A549 (cell line): Measurements from ENCODE around the gene STPG2. TPM values are rescaled to one million over a fixed set of nuclear protein-coding genes. Genes with fewer than 3 reads are reported as not detected.

Experiments
- ATAC-seq, 2 experiments: fragments of 200-7000 bp in 1 of 2; fragments of >200 bp in 1 of 2; cut with Nextera tagmentation in 1 of 2; cut with Tn5 transposase in 1 of 2; 3 replicates each; pipeline versions ENCODE4 v1.8.0 to v1.9.1; 2018 to 2020; ENCODE audit warnings: mild to moderate bottlenecking in 1 of 2, moderate library complexity in 1 of 2
- CTCF ChIA-PET: fragments of 300-600 bp; sonication (Branson Sonifier 250); formaldehyde crosslinking; extraction: SDS; loops from one replicate; lab custom pipeline; 2021; ENCODE audit warnings: antibody characterized with exemption, inconsistent platforms; lab: Yijun Ruan, JAX
- POLR2A ChIA-PET: fragments of 350-600 bp; formaldehyde crosslinking; extraction: SDS; loops from one replicate; lab custom pipeline; 2021; ENCODE audit warnings: antibody characterized with exemption, inconsistent platforms; lab: Yijun Ruan, JAX
- DNase-seq, 2 experiments: peaks; one replicate each; pipeline versions ENCODE4 v3.0.0 to v3.0.0-alpha.2; 2011 to 2016; ENCODE audit warnings: low read depth in 1 of 2, low spot score in 1 of 2
- FAIRE-seq: peaks from 2 replicates; lab custom pipeline; 2011; peaks lifted over from hg19 to GRCh38; lab: Jason Lieb, UNC
- H3K27ac ChIP-seq, 2 experiments: fragments of >200 bp; sonication (Bioruptor Twin); formaldehyde crosslinking; 3 replicates each; pipeline ENCODE4 v1.5.1; 2016 to 2017
- H3K4me1 ChIP-seq: fragments of >200 bp; sonication (Bioruptor Twin); formaldehyde crosslinking; 3 replicates; pipeline ENCODE4 v1.6.1; 2016
- H3K4me2 ChIP-seq: fragments of >200 bp; sonication (Bioruptor Twin); formaldehyde crosslinking; 3 replicates; pipeline ENCODE4 v1.6.1; 2016
- H3K4me3 ChIP-seq: fragments of >200 bp; sonication (Bioruptor Twin); formaldehyde crosslinking; 3 replicates; pipeline ENCODE4 v1.5.1; 2016
- H3K9me3 ChIP-seq: fragments of >200 bp; sonication (Bioruptor Twin); formaldehyde crosslinking; 3 replicates; pipeline ENCODE4 v1.6.1; 2016
- ESRRA ChIP-seq: fragments of 150-350 bp; IDR thresholded peaks from 2 replicates; pipeline ENCODE4 v1.6.1; 2014; ENCODE audit warnings: mild to moderate bottlenecking, low read length, borderline replicate concordance
- FOSL2 ChIP-seq, 2 experiments: fragments of 450-650 bp in 1 of 2; fragments of >200 bp in 1 of 2; sonication (Bioruptor Twin) in 1 of 2; formaldehyde crosslinking; IDR thresholded peaks; 2 replicates each; pipeline versions ENCODE4 v1.5.0 to v1.6.1; 2016 to 2020; ENCODE audit warnings: mild to moderate bottlenecking in 1 of 2, moderate library complexity in 1 of 2
- GATA3 ChIP-seq: IDR thresholded peaks from 2 replicates; pipeline ENCODE4 v1.6.1; 2012; ENCODE audit warnings: borderline replicate concordance
- HDAC2 ChIP-seq: fragments of 200-600 bp; sonication (generic); IDR thresholded peaks from 2 replicates; pipeline ENCODE4 v1.6.1; 2016
- HEYL ChIP-seq: fragments of 250-450 bp; sonication (Bioruptor Pico); IDR thresholded peaks from 2 replicates; pipeline ENCODE4 v1.8.0; 2021; ENCODE audit warnings: mild to moderate bottlenecking, moderate library complexity
- HOXB13 ChIP-seq: fragments of 250-450 bp; sonication (Bioruptor Pico); IDR thresholded peaks from 2 replicates; pipeline ENCODE4 v1.5.0; 2020; ENCODE audit warnings: low read depth, mild to moderate bottlenecking, moderate library complexity
- KDM1A ChIP-seq: fragments of 200-600 bp; sonication (generic); IDR thresholded peaks from 2 replicates; pipeline ENCODE4 v1.6.1; 2016; ENCODE audit warnings: low read depth, mild to moderate bottlenecking
- KDM5A ChIP-seq: fragments of 200-600 bp; sonication (generic); IDR thresholded peaks from 2 replicates; pipeline ENCODE4 v1.6.1; 2016; ENCODE audit warnings: antibody characterized with exemption, mild to moderate bottlenecking
- MAFK ChIP-seq: fragments of 450-650 bp; IDR thresholded peaks from 2 replicates; pipeline ENCODE4 v1.6.1; 2014; ENCODE audit not compliant: partially characterized antibody
- NR3C1 ChIP-seq: fragments of >200 bp; sonication (Bioruptor Twin); formaldehyde crosslinking; IDR thresholded peaks from 3 replicates; pipeline ENCODE4 v1.6.1; 2017
- RARB ChIP-seq: fragments of 250-450 bp; sonication (Bioruptor Pico); IDR thresholded peaks from 2 replicates; pipeline ENCODE4 v1.8.0; 2021; ENCODE audit warnings: mild to moderate bottlenecking, moderate library complexity
- RCOR1 ChIP-seq: fragments of 150-350 bp; IDR thresholded peaks from 2 replicates; pipeline ENCODE4 v1.6.1; 2014; ENCODE audit warnings: antibody characterized with exemption, low read length, low read depth
- TP53 ChIP-seq: fragments of 250-450 bp; sonication (Bioruptor Pico); IDR thresholded peaks from 2 replicates; pipeline ENCODE4 v1.5.0; 2021; ENCODE audit warnings: mild to moderate bottlenecking, moderate library complexity
- ZFP36 ChIP-seq: fragments of 450-650 bp; IDR thresholded peaks from 2 replicates; pipeline ENCODE4 v1.6.1; 2014; ENCODE audit warnings: borderline replicate concordance; ENCODE audit not compliant: partially characterized antibody
- WGBS: methylation state at CpG from one replicate; pipeline ENCODE4 v1.1.6; 2017; ENCODE audit errors: missing lambda C conversion rate; 5-methylcytosine and 5-hydroxymethylcytosine counted together
- polyA plus RNA-seq, 4 experiments: library from polyadenylated mRNA; depleted of rRNA in 3 of 4; stranded (reverse); fragments of >200 nt; fragmentation: RNase III in 1 of 4; extraction: RNeasy Plus Mini Kit Qiagen cat#74134 plus additional on column Dnase treatment in 1 of 4; gene quantifications; 2 replicates in 3 of 4; 3 replicates in 1 of 4; pipeline ENCODE4 v1.2.3, GENCODE V29; 2011 to 2017
- TF ChIP-seq, protein P1 (sequence below): fragments of 150-350 bp; IDR thresholded peaks from 2 replicates; pipeline ENCODE4 v1.6.1; 2014; ENCODE audit warnings: low read depth, mild to moderate bottlenecking, low read length
- TF ChIP-seq, protein P2 (sequence below): fragments of 200-600 bp; sonication (generic); IDR thresholded peaks from 2 replicates; pipeline ENCODE4 v1.6.1; 2016; ENCODE audit warnings: antibody characterized with exemption, mild to moderate bottlenecking, moderate library complexity
- TF ChIP-seq, protein P3 (sequence below): IDR thresholded peaks from 2 replicates; pipeline ENCODE4 v1.6.1; 2012; ENCODE audit warnings: low read depth, borderline replicate concordance

The STPG2 gene
- polyA plus RNA-seq, 2 of the 4 experiments (the other 2 are of a cell fraction), result 0.05 TPM; not detected in 1

DNA sequence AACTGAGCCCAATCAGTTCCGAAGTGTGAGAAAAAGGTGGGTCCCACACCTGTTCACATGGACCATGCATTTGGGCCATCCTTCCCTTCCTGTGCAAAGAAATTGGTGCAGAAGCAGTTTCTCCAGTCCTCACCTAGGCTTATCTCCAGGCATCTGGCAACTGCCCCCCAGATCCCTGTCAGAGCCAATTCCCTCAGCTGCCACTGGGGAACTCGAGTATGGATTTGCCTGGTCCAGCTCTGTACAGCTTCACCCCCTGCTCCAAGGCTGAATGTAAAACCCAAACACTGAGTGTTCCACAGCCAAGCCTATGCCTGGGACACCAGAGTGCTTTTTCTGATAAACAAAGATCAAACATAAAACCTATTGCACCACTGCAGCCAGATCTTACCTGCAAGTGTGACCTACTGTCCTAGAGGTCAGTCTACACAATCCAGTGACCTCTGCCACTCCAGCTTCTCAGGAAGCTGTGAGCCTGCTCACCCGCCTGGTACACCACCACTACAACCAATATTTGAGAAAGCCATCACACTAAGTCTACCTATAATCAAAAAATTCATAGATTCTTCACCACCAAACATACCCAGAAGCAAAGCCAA lies 136.4 kb downstream of the STPG2 start:
- ATAC-seq, result no peak
- ChIA-PET POLR2A (no interaction called here), CTCF (no interaction called here)
- FAIRE-seq, result no peak
- H3K9me3 ChIP-seq, result no peaks in the 10 kb centered on the region
- no peak overlapping the region for H3K27ac ChIP-seq
- H3K4me3 ChIP-seq, result no peak overlapping the region
- no peak overlapping the region for H3K4me2 ChIP-seq
- H3K4me1 ChIP-seq, result no peaks in the 10 kb centered on the region
- 20% methylated on average over 2 of the region's 3 CpGs for WGBS
- TF ChIP-seq ZFP36, result no peak
- TF ChIP-seq RCOR1, result no peak
- no peak for TF ChIP-seq HDAC2
- no peak for TF ChIP-seq NR3C1
- TF ChIP-seq FOSL2 (IDR thresholded peaks at IDR 0.05), result no peak
- TF ChIP-seq FOSL2 (CRISPR knock-in tag; IDR thresholded peaks at IDR 0.05), result no peak
- no peak for TF ChIP-seq KDM1A
- no peak for TF ChIP-seq KDM5A
- TF ChIP-seq ESRRA, result no peak
- TF ChIP-seq, protein P1, sequence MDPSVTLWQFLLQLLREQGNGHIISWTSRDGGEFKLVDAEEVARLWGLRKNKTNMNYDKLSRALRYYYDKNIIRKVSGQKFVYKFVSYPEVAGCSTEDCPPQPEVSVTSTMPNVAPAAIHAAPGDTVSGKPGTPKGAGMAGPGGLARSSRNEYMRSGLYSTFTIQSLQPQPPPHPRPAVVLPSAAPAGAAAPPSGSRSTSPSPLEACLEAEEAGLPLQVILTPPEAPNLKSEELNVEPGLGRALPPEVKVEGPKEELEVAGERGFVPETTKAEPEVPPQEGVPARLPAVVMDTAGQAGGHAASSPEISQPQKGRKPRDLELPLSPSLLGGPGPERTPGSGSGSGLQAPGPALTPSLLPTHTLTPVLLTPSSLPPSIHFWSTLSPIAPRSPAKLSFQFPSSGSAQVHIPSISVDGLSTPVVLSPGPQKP, result no peak
- no peak for TF ChIP-seq GATA3
- DNase-seq, result no peak

DNA sequence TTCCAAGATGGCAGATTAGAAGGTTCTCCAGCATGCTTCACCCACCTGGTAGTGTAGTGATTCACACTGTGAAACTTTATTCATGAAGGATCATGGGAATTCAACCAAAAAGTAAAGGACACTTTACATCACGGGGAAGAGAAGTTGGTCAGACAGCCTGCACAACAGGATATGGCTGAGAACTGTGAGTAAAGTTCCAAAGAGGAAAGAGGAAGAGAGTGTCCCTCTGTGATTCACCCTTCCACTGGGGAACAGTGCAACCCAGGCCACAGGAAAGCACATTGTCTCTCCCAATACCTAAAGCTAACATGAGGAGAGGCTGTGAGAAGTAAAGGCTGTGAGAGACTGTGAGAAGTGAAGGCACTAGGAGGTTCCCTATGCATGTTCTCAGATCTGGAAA lies 137.2 kb downstream of the STPG2 start:
- ATAC-seq (no peak), DNase-seq (no peak), FAIRE-seq (no peak)
- Histone ChIP-seq H3K4me3 (no peak overlapping the region), H3K9me3 (no peaks in the 10 kb centered on the region), H3K4me1 (no peaks in the 10 kb centered on the region), H3K27ac (no peak overlapping the region), H3K4me2 (no peak overlapping the region)
- TF ChIP-seq TP53 (no peak), RARB (CRISPR knock-in tag) (no peak), MAFK (no peak), HEYL (no peak), HOXB13 (CRISPR knock-in tag) (no peak)
- TF ChIP-seq, protein P1, result no peak
- TF ChIP-seq, protein P2, sequence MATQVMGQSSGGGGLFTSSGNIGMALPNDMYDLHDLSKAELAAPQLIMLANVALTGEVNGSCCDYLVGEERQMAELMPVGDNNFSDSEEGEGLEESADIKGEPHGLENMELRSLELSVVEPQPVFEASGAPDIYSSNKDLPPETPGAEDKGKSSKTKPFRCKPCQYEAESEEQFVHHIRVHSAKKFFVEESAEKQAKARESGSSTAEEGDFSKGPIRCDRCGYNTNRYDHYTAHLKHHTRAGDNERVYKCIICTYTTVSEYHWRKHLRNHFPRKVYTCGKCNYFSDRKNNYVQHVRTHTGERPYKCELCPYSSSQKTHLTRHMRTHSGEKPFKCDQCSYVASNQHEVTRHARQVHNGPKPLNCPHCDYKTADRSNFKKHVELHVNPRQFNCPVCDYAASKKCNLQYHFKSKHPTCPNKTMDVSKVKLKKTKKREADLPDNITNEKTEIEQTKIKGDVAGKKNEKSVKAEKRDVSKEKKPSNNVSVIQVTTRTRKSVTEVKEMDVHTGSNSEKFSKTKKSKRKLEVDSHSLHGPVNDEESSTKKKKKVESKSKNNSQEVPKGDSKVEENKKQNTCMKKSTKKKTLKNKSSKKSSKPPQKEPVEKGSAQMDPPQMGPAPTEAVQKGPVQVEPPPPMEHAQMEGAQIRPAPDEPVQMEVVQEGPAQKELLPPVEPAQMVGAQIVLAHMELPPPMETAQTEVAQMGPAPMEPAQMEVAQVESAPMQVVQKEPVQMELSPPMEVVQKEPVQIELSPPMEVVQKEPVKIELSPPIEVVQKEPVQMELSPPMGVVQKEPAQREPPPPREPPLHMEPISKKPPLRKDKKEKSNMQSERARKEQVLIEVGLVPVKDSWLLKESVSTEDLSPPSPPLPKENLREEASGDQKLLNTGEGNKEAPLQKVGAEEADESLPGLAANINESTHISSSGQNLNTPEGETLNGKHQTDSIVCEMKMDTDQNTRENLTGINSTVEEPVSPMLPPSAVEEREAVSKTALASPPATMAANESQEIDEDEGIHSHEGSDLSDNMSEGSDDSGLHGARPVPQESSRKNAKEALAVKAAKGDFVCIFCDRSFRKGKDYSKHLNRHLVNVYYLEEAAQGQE, result no peak
- TF ChIP-seq, protein P3, sequence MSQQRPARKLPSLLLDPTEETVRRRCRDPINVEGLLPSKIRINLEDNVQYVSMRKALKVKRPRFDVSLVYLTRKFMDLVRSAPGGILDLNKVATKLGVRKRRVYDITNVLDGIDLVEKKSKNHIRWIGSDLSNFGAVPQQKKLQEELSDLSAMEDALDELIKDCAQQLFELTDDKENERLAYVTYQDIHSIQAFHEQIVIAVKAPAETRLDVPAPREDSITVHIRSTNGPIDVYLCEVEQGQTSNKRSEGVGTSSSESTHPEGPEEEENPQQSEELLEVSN, result no peak
- CTCF ChIA-PET, result no interaction called here
- WGBS, result 6% methylated on average over 1 of the region's 1 CpG
- POLR2A ChIA-PET, result no interaction called here
